SK-N-SH treated with all-trans-retinoic acid at 6 μM for 48 hours (cell line): ENCODE measurements around the gene BOK.

Source experiments
- ATAC-seq: fragments of 200-7000 bp; cut with Tn5 transposase; 3 replicates; pipeline ENCODE4 v1.9.1; 2020; ENCODE audit warnings: mild to moderate bottlenecking, moderate library complexity
- ARNTL ChIP-seq: fragments of 450-650 bp; formaldehyde crosslinking; IDR thresholded peaks from 2 replicates; pipeline ENCODE4 v1.5.0; 2020; ENCODE audit warnings: low read depth, mild to moderate bottlenecking, moderate library complexity, borderline replicate concordance
- BACH2 ChIP-seq: fragments of 250-450 bp; sonication (Bioruptor Pico); IDR thresholded peaks from 2 replicates; pipeline ENCODE4 v1.9.0; 2021; ENCODE audit warnings: mild to moderate bottlenecking, borderline replicate concordance
- CSDC2 ChIP-seq: fragments of 250-450 bp; sonication (Bioruptor Pico); IDR thresholded peaks from 2 replicates; pipeline ENCODE4 v1.5.0; 2020; ENCODE audit warnings: mild to moderate bottlenecking, moderate library complexity
- ESRRG ChIP-seq: fragments of 250-450 bp; sonication (Bioruptor Pico); IDR thresholded peaks from 2 replicates; pipeline ENCODE4 v1.6.1; 2021; ENCODE audit warnings: mild to moderate bottlenecking
- GLIS3 ChIP-seq: fragments of 250-450 bp; sonication (Bioruptor Pico); IDR thresholded peaks from 2 replicates; pipeline ENCODE4 v1.5.0; 2020; ENCODE audit warnings: mild to moderate bottlenecking, moderate library complexity
- OSR1 ChIP-seq: fragments of 250-450 bp; sonication (Bioruptor Pico); IDR thresholded peaks from 2 replicates; pipeline ENCODE4 v1.8.0; 2022; ENCODE audit warnings: moderate library complexity, mild to moderate bottlenecking, inconsistent platforms
- PPARA ChIP-seq: fragments of 250-450 bp; sonication (Bioruptor Pico); IDR thresholded peaks from 2 replicates; pipeline ENCODE4 v1.5.0; 2020; ENCODE audit warnings: mild to moderate bottlenecking, borderline replicate concordance
- RARB ChIP-seq: fragments of 250-450 bp; sonication (Bioruptor Pico); IDR thresholded peaks from 2 replicates; pipeline ENCODE4 v1.8.0; 2021; ENCODE audit warnings: mild to moderate bottlenecking, moderate library complexity
- SNAI2 ChIP-seq: fragments of 250-450 bp; sonication (Bioruptor Pico); IDR thresholded peaks from 2 replicates; pipeline ENCODE4 v1.5.0; 2020; ENCODE audit warnings: mild to moderate bottlenecking, moderate library complexity
- TCF4 ChIP-seq: fragments of 250-450 bp; sonication (Bioruptor Pico); IDR thresholded peaks from 2 replicates; pipeline ENCODE4 v1.8.0; 2021; ENCODE audit warnings: mild to moderate bottlenecking, moderate library complexity, borderline replicate concordance
- TOX ChIP-seq: fragments of 250-450 bp; sonication (Bioruptor Pico); IDR thresholded peaks from 2 replicates; pipeline ENCODE4 v1.8.0; 2021; ENCODE audit warnings: mild to moderate bottlenecking, moderate library complexity, borderline replicate concordance
- ZC3H10 ChIP-seq: fragments of 250-450 bp; sonication (Bioruptor Pico); IDR thresholded peaks from 2 replicates; pipeline ENCODE4 v1.5.1; 2021; ENCODE audit warnings: mild to moderate bottlenecking, moderate library complexity
- ZFP3 ChIP-seq: fragments of 250-450 bp; sonication (Bioruptor Pico); IDR thresholded peaks from 2 replicates; pipeline ENCODE4 v1.5.0; 2020; ENCODE audit warnings: mild to moderate bottlenecking, moderate library complexity
- ZFP30 ChIP-seq: fragments of 450-650 bp; formaldehyde crosslinking; IDR thresholded peaks from 2 replicates; pipeline ENCODE4 v1.5.0; 2022; ENCODE audit warnings: mild to moderate bottlenecking, moderate library complexity
- ZNF565 ChIP-seq: fragments of 450-650 bp; formaldehyde crosslinking; conservative IDR thresholded peaks from 2 replicates; pipeline ENCODE4 v1.5.0; 2020; ENCODE audit warnings: low read depth, mild to moderate bottlenecking, moderate library complexity
- ZNF70 ChIP-seq: fragments of 450-650 bp; formaldehyde crosslinking; IDR thresholded peaks from 2 replicates; pipeline ENCODE4 v1.5.0; 2020; ENCODE audit warnings: mild to moderate bottlenecking, moderate library complexity
- ZNF8 ChIP-seq: fragments of 450-650 bp; formaldehyde crosslinking; IDR thresholded peaks from 2 replicates; pipeline ENCODE4 v1.5.0; 2020; ENCODE audit warnings: mild to moderate bottlenecking, moderate library complexity
- TF ChIP-seq, protein P1 (sequence below): fragments of 250-450 bp; sonication (Bioruptor Pico); IDR thresholded peaks from 2 replicates; pipeline ENCODE4 v1.5.0; 2020; ENCODE audit warnings: mild to moderate bottlenecking, moderate library complexity
- TF ChIP-seq, protein P2 (sequence below): fragments of 250-450 bp; sonication (Bioruptor Pico); IDR thresholded peaks from 2 replicates; pipeline ENCODE4 v1.8.0; 2021; ENCODE audit warnings: low read depth, mild to moderate bottlenecking, moderate library complexity, borderline replicate concordance
- TF ChIP-seq, protein P3 (sequence below): fragments of 250-450 bp; sonication (Bioruptor Pico); IDR thresholded peaks from 2 replicates; pipeline ENCODE4 v1.5.1; 2021; ENCODE audit warnings: mild to moderate bottlenecking, moderate library complexity
- TF ChIP-seq, protein P4 (sequence below): fragments of 250-450 bp; sonication (Bioruptor Pico); IDR thresholded peaks from 2 replicates; pipeline ENCODE4 v1.5.1; 2020; ENCODE audit warnings: low read depth, mild to moderate bottlenecking, moderate library complexity

The BOK gene

DNA sequence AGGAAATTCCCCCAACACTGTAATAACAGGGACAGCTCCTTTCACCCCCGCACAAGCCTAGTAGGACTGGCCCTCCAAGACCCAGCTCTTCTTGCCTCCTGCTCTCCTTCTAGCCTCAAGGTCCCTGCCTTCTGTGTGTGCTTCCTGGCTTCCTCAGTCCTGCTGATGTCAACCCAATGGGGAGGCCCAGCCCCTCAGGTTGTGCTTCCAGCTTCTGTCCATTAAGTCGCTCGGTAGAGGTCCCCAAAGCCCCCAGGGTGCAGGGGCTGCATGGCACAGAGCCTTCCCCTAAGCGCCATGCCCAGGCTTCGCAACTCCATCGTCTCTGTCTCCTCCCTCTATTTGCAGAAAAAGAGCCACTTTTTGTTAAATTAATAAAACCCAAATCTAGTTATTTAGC is 39.0 kb downstream of the BOK start:
- TF ChIP-seq, protein P1, sequence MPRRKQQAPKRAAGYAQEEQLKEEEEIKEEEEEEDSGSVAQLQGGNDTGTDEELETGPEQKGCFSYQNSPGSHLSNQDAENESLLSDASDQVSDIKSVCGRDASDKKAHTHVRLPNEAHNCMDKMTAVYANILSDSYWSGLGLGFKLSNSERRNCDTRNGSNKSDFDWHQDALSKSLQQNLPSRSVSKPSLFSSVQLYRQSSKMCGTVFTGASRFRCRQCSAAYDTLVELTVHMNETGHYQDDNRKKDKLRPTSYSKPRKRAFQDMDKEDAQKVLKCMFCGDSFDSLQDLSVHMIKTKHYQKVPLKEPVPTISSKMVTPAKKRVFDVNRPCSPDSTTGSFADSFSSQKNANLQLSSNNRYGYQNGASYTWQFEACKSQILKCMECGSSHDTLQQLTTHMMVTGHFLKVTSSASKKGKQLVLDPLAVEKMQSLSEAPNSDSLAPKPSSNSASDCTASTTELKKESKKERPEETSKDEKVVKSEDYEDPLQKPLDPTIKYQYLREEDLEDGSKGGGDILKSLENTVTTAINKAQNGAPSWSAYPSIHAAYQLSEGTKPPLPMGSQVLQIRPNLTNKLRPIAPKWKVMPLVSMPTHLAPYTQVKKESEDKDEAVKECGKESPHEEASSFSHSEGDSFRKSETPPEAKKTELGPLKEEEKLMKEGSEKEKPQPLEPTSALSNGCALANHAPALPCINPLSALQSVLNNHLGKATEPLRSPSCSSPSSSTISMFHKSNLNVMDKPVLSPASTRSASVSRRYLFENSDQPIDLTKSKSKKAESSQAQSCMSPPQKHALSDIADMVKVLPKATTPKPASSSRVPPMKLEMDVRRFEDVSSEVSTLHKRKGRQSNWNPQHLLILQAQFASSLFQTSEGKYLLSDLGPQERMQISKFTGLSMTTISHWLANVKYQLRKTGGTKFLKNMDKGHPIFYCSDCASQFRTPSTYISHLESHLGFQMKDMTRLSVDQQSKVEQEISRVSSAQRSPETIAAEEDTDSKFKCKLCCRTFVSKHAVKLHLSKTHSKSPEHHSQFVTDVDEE = no peak
- TF ChIP-seq ZFP3 (CRISPR knock-in tag) = no peak

DNA sequence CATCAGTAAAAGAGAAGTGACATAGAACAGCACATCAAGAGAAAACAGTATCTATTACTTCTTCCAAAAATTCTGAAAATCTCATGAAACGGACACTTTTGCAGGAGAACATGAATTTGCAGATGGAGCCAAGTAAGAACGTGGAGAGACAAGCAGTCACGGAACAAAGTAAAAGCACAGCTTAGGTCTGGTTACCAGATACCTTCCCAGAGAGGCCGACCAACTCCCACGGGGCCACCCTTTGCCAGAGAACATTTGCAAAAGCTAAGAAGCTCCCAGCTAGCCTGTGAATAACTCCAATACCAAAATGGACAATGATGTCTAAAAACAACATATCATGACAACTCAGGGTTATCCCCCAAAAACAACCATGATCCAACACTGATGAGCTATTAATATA is 39.5 kb downstream of the BOK start:
- TF ChIP-seq PPARA (CRISPR knock-in tag) = no peak
- TF ChIP-seq, protein P2, sequence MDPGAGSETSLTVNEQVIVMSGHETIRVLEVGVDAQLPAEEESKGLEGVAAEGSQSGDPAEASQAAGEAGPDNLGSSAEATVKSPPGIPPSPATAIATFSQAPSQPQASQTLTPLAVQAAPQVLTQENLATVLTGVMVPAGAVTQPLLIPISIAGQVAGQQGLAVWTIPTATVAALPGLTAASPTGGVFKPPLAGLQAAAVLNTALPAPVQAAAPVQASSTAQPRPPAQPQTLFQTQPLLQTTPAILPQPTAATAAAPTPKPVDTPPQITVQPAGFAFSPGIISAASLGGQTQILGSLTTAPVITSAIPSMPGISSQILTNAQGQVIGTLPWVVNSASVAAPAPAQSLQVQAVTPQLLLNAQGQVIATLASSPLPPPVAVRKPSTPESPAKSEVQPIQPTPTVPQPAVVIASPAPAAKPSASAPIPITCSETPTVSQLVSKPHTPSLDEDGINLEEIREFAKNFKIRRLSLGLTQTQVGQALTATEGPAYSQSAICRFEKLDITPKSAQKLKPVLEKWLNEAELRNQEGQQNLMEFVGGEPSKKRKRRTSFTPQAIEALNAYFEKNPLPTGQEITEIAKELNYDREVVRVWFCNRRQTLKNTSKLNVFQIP (CRISPR knock-in tag) = no peak
- TF ChIP-seq ZC3H10 (CRISPR knock-in tag) = no peak
- TF ChIP-seq CSDC2 (CRISPR knock-in tag) = no peak
- TF ChIP-seq ZNF8 = no peak
- TF ChIP-seq ESRRG (CRISPR knock-in tag) = no peak
- TF ChIP-seq ZNF70 (CRISPR knock-in tag) = no peak
- TF ChIP-seq TOX = no peak
- no peak for TF ChIP-seq BACH2
- TF ChIP-seq ZNF565 (CRISPR knock-in tag) = no peak
- no peak for TF ChIP-seq ARNTL
- TF ChIP-seq, protein P3, sequence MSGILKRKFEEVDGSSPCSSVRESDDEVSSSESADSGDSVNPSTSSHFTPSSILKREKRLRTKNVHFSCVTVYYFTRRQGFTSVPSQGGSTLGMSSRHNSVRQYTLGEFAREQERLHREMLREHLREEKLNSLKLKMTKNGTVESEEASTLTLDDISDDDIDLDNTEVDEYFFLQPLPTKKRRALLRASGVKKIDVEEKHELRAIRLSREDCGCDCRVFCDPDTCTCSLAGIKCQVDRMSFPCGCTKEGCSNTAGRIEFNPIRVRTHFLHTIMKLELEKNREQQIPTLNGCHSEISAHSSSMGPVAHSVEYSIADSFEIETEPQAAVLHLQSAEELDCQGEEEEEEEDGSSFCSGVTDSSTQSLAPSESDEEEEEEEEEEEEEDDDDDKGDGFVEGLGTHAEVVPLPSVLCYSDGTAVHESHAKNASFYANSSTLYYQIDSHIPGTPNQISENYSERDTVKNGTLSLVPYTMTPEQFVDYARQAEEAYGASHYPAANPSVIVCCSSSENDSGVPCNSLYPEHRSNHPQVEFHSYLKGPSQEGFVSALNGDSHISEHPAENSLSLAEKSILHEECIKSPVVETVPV (CRISPR knock-in tag) = no peak
- TF ChIP-seq RARB (CRISPR knock-in tag) = no peak
- no peak for TF ChIP-seq TCF4 (CRISPR knock-in tag)
- TF ChIP-seq, protein P1 = no peak
- no peak for TF ChIP-seq ZFP30
- no peak for TF ChIP-seq SNAI2 (CRISPR knock-in tag)
- TF ChIP-seq GLIS3 (CRISPR knock-in tag) = no peak
- TF ChIP-seq OSR1 (CRISPR knock-in tag) = no peak
- no peak for TF ChIP-seq ZFP3 (CRISPR knock-in tag)
- TF ChIP-seq, all 23 proteins: peak for 0
- no peak for ATAC-seq

More for the DNA sequence above, 39.0 kb downstream of the BOK start:
- no peak for ATAC-seq

DNA sequence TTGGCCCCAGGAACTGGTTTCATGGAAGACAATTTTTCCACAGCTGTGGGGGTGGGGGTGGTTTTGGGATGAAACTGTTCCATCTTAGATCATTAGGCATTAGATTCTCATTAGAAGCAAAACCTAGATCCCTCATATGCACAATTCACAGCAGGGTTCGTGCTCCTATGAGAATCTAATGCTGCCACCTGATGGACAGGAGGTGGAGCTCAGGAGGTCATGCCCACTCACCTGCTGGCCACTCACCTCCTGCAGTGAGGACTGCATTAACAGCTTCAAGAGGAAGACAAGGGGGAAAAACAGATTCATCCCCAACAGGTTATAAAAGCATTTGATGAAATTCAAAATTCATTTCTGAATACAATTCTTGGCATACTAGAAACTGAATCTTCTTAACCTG is 39.9 kb downstream of the BOK start:
- TF ChIP-seq TCF4 (CRISPR knock-in tag) (no peak), BACH2 (no peak), SNAI2 (CRISPR knock-in tag) (no peak), ZC3H10 (CRISPR knock-in tag) (no peak), ZFP3 (CRISPR knock-in tag) (no peak), RARB (CRISPR knock-in tag) (no peak), OSR1 (CRISPR knock-in tag) (no peak), ZFP30 (no peak), PPARA (CRISPR knock-in tag) (no peak), CSDC2 (CRISPR knock-in tag) (no peak), TOX (no peak), ZNF565 (CRISPR knock-in tag) (no peak), GLIS3 (CRISPR knock-in tag) (no peak), ESRRG (CRISPR knock-in tag) (no peak), ZNF70 (CRISPR knock-in tag) (no peak)
- TF ChIP-seq, protein P2 (CRISPR knock-in tag) = no peak
- TF ChIP-seq, protein P3 (CRISPR knock-in tag) = no peak
- TF ChIP-seq, protein P4, sequence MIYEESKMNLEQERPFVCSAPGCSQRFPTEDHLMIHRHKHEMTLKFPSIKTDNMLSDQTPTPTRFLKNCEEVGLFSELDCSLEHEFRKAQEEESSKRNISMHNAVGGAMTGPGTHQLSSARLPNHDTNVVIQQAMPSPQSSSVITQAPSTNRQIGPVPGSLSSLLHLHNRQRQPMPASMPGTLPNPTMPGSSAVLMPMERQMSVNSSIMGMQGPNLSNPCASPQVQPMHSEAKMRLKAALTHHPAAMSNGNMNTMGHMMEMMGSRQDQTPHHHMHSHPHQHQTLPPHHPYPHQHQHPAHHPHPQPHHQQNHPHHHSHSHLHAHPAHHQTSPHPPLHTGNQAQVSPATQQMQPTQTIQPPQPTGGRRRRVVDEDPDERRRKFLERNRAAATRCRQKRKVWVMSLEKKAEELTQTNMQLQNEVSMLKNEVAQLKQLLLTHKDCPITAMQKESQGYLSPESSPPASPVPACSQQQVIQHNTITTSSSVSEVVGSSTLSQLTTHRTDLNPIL = no peak
- ATAC-seq = peak; percentile 60
